HepG2 (cell line): Measurements from ENCODE around the gene TJP3. TPM values are rescaled to one million over a fixed set of nuclear protein-coding genes. Genes with fewer than 3 reads are reported as not detected.
A peak's percentile ranks its signal among the peaks of the same experiment; 100 is the strongest.

Experiments
- AGO1 ChIP-seq: fragments of 200-400 bp; formaldehyde crosslinking; IDR thresholded peaks from 2 replicates; pipeline ENCODE4 v1.6.1; 2017; ENCODE audit warnings: mild to moderate bottlenecking, low read depth, low read length, moderate library complexity; ENCODE audit not compliant: poor library complexity, severe bottlenecking
- E2F2 ChIP-seq: sonication (generic); formaldehyde crosslinking; IDR thresholded peaks from 2 replicates; pipeline ENCODE4 v1.4.0; 2020; ENCODE audit warnings: missing genetic modification reagents, borderline replicate concordance
- HOXA3 ChIP-seq: sonication (generic); formaldehyde crosslinking; IDR thresholded peaks from 2 replicates; pipeline ENCODE4 v1.5.0; 2020; ENCODE audit warnings: missing genetic modification reagents
- KAT2B ChIP-seq: fragments of 150-350 bp; IDR thresholded peaks from 2 replicates; pipeline ENCODE4 v1.6.1; 2014; ENCODE audit warnings: low read depth, low read length, borderline replicate concordance
- KDM4B ChIP-seq: sonication (generic); formaldehyde crosslinking; IDR thresholded peaks from 2 replicates; pipeline ENCODE4 v1.4.0; 2020; ENCODE audit warnings: missing genetic modification reagents
- RARA ChIP-seq: IDR thresholded peaks from 2 replicates; pipeline ENCODE4 v1.6.1; 2016; ENCODE audit warnings: missing genetic modification reagents, missing compliant biosample characterization
- REXO4 ChIP-seq: sonication (generic); formaldehyde crosslinking; IDR thresholded peaks from 2 replicates; pipeline ENCODE4 v1.8.0; 2022; ENCODE audit warnings: missing genetic modification reagents, mild to moderate bottlenecking, borderline replicate concordance
- RFX1 ChIP-seq: fragments of 450-650 bp; IDR thresholded peaks from 2 replicates; pipeline ENCODE4 v1.6.1; 2017
- SMARCC2 ChIP-seq: fragments of 450-650 bp; IDR thresholded peaks from 2 replicates; pipeline ENCODE4 v1.6.1; 2017; ENCODE audit warnings: antibody characterized with exemption, mild to moderate bottlenecking
- SRF ChIP-seq: IDR thresholded peaks from 2 replicates; pipeline ENCODE4 v1.6.1; 2011; ENCODE audit warnings: mild to moderate bottlenecking, low read depth, low read length, moderate library complexity
- TARDBP ChIP-seq: sonication (generic); formaldehyde crosslinking; IDR thresholded peaks from 2 replicates; pipeline ENCODE4 v1.8.0; 2022; ENCODE audit warnings: mild to moderate bottlenecking, missing genetic modification reagents
- U2AF1 ChIP-seq: fragments of 200-400 bp; formaldehyde crosslinking; optimal IDR thresholded peaks from 2 replicates; pipeline ENCODE3; 2017; ENCODE audit warnings: mild to moderate bottlenecking, low read depth, low read length
- ZBTB10 ChIP-seq: sonication (generic); formaldehyde crosslinking; IDR thresholded peaks from 2 replicates; pipeline ENCODE4 v1.4.0; 2020; ENCODE audit warnings: missing genetic modification reagents, borderline replicate concordance
- ZBTB39 ChIP-seq: sonication (generic); formaldehyde crosslinking; IDR thresholded peaks from 2 replicates; pipeline ENCODE4 v1.5.0; 2020; ENCODE audit warnings: missing genetic modification reagents
- ZBTB44 ChIP-seq: sonication (generic); formaldehyde crosslinking; IDR thresholded peaks from 2 replicates; pipeline ENCODE4 v1.4.0; 2020; ENCODE audit warnings: missing genetic modification reagents
- ZFP41 ChIP-seq: sonication (generic); formaldehyde crosslinking; IDR thresholded peaks from 2 replicates; pipeline ENCODE4 v1.4.0; 2020; ENCODE audit warnings: mild to moderate bottlenecking, missing genetic modification reagents, borderline replicate concordance
- ZNF12 ChIP-seq: sonication (generic); formaldehyde crosslinking; IDR thresholded peaks from 2 replicates; pipeline ENCODE4 v1.5.0; 2020; ENCODE audit warnings: missing genetic modification reagents
- ZNF317 ChIP-seq: sonication (generic); formaldehyde crosslinking; IDR thresholded peaks from 2 replicates; pipeline ENCODE4 v1.5.0; 2020; ENCODE audit warnings: mild to moderate bottlenecking, missing genetic modification reagents
- ZNF362 ChIP-seq: sonication (generic); formaldehyde crosslinking; IDR thresholded peaks from 2 replicates; pipeline ENCODE4 v1.4.0; 2020; ENCODE audit warnings: missing genetic modification reagents, mild to moderate bottlenecking, borderline replicate concordance
- ZNF382 ChIP-seq: sonication (generic); formaldehyde crosslinking; IDR thresholded peaks from 2 replicates; pipeline ENCODE4 v1.5.0; 2020; ENCODE audit warnings: missing genetic modification reagents, mild to moderate bottlenecking, borderline replicate concordance
- ZNF850 ChIP-seq: sonication (generic); formaldehyde crosslinking; conservative IDR thresholded peaks from 2 replicates; pipeline ENCODE4 v1.9.0; 2021; ENCODE audit warnings: mild to moderate bottlenecking, missing genetic modification reagents
- ZNF878 ChIP-seq: sonication (generic); formaldehyde crosslinking; IDR thresholded peaks from 2 replicates; pipeline ENCODE4 v1.8.1; 2023; ENCODE audit warnings: mild to moderate bottlenecking, missing genetic modification reagents, moderate library complexity
- polyA plus RNA-seq, 8 experiments: library from polyadenylated mRNA; depleted of rRNA in 3 of 8; stranded (reverse) in 7 of 8; unstranded in 1 of 8; fragments of >200 nt; fragmentation: Illumina TruSeq in 4 of 8; extraction: Trizol in 4 of 8; gene quantifications; 2 replicates each; pipeline versions ENCODE4 v1.2.1 to v1.2.3, GENCODE V29; 2011 to 2016; ENCODE audit warnings: low read depth in 4 of 8, missing spikeins in 1 of 8, mixed read lengths in 1 of 8; ENCODE audit not compliant: insufficient read depth in 1 of 8
- total RNA-seq, 5 experiments: library from RNA; depleted of rRNA; stranded (reverse); fragments of >200 nt; fragmentation: Illumina TruSeq; extraction: Trizol; gene quantifications; 2 replicates each; pipeline ENCODE4 v1.2.3, GENCODE V29; 2016; ENCODE audit warnings: low read depth in 1 of 5

Gene TJP3
- total and polyA plus RNA-seq, 2 of the 13 experiments (the other 11 are each of a cell fraction or from before 2014, with no cell fraction given) = 2.3 to 21.5 TPM

- no peak for TF ChIP-seq ZFP41
- peak; percentile 63; the same call in 1 of the 2 replicates for TF ChIP-seq ZBTB10 (CRISPR knock-in tag)
- TF ChIP-seq ZNF317 (CRISPR knock-in tag) = no peak
- TF ChIP-seq ZBTB44 (CRISPR knock-in tag) = no peak
- TF ChIP-seq TARDBP (CRISPR knock-in tag) = no peak
- TF ChIP-seq RFX1 = no peak
- no peak for TF ChIP-seq ZNF382 (CRISPR knock-in tag)
- TF ChIP-seq AGO1 = no peak
- TF ChIP-seq KDM4B = no peak
- TF ChIP-seq SMARCC2 = no peak
- TF ChIP-seq ZNF362 (CRISPR knock-in tag) = peak; percentile 80
- TF ChIP-seq ZNF878 (CRISPR knock-in tag) = no peak
- peak; percentile 44; the same call in 1 of the 2 replicates for TF ChIP-seq RARA (CRISPR knock-in tag)
- TF ChIP-seq U2AF1 = no peak
- TF ChIP-seq SRF = no peak
- no peak for TF ChIP-seq ZNF12 (CRISPR knock-in tag)
- TF ChIP-seq KAT2B = no peak
- TF ChIP-seq E2F2 (CRISPR knock-in tag) = no peak
- TF ChIP-seq ZNF850 (CRISPR knock-in tag) = no peak
- TF ChIP-seq HOXA3 (CRISPR knock-in tag) = no peak
- no peak for TF ChIP-seq ZBTB39
- TF ChIP-seq REXO4 (CRISPR knock-in tag) = no peak
Observed at GRCh38 chr19:3720349-3720917, 12.2 kb downstream of the TJP3 start (continued).
